Fibroblast of the aortic adventitia (primary cell): ENCODE data around the gene NAP1L1. TPM values are rescaled to one million over a fixed set of nuclear protein-coding genes. Genes with fewer than 3 reads are reported as not detected.
A peak's percentile ranks its signal among the peaks of the same experiment; 100 is the strongest.

ENCODE experiments used
- DNase-seq: peaks from one replicate; pipeline ENCODE4 v3.0.0-alpha.2; 2010; ENCODE audit warnings: low read depth
- H3K4me3 ChIP-seq: 2 replicates; pipeline ENCODE4 v1.5.1; 2011; ENCODE audit warnings: low read depth, mild to moderate bottlenecking, control low read depth, low read length, moderate library complexity
- CTCF ChIP-seq: IDR thresholded peaks from 2 replicates; pipeline ENCODE4 v1.5.1; 2011; ENCODE audit warnings: mild to moderate bottlenecking, low read length, control low read depth, inconsistent platforms; ENCODE audit not compliant: insufficient read depth
- total RNA-seq: library from RNA; depleted of rRNA; stranded (reverse); fragments of >200 nt; gene quantifications from 2 replicates; pipeline ENCODE4 v1.2.3, GENCODE V29; 2012; ENCODE audit warnings: low replicate concordance

NAP1L1 gene
- total RNA-seq, 1 donor, result 377 TPM

DNA sequence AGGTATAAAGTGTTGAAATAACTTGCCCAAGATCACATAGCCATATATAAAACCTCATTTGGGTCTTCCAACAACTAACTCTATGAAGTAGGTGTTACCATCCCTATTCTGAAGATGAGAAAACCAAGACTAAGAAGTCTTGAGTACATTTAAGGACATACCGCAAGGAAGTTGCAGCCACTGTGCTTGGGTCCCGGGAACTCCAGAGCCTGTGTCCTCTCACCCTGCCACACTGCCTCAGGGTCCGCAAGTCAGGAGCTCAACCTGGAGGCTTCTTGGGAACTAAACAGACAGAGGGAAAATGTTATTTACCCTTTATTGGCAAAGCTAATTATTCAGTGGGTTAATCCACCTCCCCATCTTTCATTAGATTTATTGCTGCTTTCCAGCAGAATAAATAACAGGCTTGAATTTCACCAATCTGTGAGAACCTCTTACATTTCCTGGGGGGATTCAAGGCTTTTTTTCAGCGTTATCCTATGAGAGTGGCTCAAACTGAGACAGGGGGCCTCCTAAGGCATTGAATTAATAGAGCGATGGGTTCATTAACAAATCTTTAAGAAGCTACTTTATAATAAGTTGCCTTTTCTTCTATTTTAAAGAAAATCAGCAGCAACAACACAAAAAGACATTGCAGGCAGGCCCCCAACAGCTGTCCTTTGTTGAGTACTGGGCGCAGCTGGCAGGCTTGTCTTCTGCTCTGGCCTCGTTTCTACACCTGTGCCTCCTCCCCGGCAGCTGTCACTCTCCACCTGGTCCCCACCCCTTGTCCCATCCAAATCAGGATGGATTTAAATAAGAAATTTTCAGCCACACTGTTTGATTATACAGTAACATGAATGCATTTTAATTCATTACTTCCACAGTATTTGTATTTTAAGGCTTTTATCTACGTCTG, 78.2 kb downstream of the NAP1L1 start:
- no peak overlapping the region for H3K4me3 ChIP-seq
- no peak for DNase-seq
- no peak for TF ChIP-seq CTCF

DNA sequence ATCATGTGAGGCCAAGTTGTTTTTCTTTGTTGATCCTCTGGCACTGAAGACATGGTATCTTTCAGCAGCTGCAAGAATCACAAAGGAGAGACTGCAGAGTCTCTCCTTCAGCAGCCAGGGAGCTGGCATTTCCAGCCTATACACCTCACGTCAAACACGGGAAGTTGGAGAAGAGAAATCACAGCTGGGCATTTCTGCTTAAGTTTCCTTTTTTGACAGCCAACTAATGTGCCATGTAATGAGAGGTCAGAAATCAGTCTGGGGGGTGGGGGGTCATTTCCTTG, 81.2 kb downstream of the NAP1L1 start:
- DNase-seq, result no peak
- no peak for TF ChIP-seq CTCF
- no peak overlapping the region for H3K4me3 ChIP-seq

DNA sequence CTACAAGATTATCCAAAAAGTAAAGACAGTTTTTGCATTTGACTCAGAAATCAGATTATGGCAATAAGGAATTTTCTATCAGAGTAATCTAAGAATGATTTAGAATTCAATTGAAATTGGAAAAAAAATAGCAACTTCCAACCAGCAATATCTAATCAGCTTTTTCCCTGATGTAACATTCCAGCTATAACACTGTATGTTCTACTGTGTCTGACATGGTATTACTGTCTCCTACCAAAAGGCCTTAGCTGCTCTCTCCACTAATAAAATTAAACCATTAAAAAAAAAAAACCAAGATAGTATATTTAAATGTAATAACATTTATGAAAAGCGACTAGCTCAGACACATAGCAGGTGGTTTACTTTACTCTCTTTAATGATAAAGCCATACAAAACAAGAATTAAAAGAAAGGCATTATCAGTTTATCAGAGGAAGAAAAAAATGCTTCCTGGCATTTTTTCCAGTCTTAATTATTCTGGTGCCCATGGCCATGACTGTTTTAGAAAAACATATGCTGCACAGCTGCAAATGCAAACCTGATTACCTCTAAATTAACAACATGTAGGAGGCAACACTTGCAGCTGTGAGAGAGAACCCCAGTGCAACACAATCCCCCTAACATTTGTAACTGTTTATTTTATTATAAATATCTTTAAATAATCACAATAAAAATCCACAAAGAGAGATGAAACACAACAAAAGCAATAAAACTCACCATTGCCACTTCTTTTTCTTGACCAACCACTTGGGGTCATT, 81.7 kb downstream of the NAP1L1 start:
- no peak for TF ChIP-seq CTCF
- H3K4me3 ChIP-seq, result no peak overlapping the region
- no peak for DNase-seq

DNA sequence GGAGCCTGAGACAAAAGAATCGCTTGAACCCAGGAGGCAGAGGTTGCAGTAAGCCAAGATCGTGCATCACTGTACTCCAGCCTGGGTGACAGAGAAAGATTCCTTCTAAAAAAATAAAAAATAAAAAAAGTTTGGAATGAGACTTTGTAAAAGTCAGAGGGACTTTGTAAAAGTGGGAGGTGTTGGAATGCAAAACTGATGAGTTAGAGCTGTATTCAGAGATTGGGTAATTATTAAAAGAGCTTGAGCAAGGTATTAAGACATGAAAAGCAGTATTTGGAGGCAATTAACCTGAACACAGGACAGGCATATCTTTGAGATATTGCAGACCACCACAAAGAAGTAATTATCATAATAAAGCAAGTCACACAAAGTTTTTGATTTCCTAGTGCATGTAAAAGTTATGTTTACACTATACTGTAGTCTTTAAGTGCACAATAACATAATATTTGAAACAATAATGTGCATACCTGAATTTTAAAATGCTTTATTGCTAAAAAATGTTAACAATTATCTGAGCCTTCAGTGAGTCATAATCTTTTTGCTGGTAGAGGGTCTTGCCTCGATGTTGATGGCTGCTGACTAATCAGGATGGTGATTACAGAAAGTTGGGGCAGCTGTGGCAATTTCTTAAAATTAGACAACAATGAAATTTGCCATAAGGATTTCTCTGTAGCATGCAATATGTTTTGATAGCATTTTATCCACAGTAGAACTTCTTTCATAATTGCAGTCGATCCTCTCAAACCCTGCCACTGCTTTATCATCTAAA, 86.0 kb downstream of the NAP1L1 start:
- no peak overlapping the region for H3K4me3 ChIP-seq
- no peak for DNase-seq
- no peak for TF ChIP-seq CTCF

- no peak for TF ChIP-seq CTCF
- DNase-seq, result no peak
- no peak overlapping the region for H3K4me3 ChIP-seq
These were observed 86.8 kb downstream of the NAP1L1 start for GRCh38 chr12:75997658-75998057.

DNA sequence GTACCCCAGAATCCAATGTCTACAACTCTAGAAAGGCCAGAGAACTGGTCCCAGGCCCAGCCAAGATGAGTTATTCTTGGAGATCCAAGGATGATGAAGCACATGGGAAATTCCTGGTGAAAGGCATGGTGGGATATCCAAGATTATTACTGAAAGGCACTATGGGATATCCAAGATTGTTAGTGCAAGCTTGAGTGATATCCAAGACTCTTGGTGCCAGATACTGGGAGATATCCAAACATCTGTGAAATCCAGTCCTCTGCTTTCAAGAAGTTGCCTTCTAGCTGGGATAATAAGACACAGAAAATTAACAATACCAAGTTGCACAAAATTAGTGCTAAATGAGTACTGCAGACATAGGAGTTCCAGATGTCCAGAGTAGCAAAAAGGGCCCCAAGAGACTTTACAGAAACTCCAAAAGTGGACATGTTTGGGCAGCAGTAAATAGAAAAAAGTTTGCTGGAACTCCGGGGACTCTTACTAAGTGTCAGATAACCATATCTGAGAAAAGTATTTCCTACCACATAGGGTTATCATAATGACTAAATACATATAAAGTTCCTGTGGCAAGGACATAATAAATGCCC, 87.5 kb downstream of the NAP1L1 start:
- no peak for TF ChIP-seq CTCF
- DNase-seq, result peak; percentile 88

More for the DNA sequence above, 87.5 kb downstream of the NAP1L1 start:
- H3K4me3 ChIP-seq, result no peak overlapping the region
